HepG2 (cell line): Measurements from ENCODE around the gene TRNP1. TPM values are rescaled to one million over a fixed set of nuclear protein-coding genes. Genes with fewer than 3 reads are reported as not detected.

Experiments
- CHCHD3 ChIP-seq: sonication (generic); formaldehyde crosslinking; IDR thresholded peaks from 2 replicates; pipeline ENCODE4 v1.8.0; 2022; ENCODE audit warnings: mild to moderate bottlenecking, missing genetic modification reagents, moderate library complexity
- HDAC6 ChIP-seq: fragments of 200-600 bp; sonication (generic); IDR thresholded peaks from 2 replicates; pipeline ENCODE4 v1.7.0; 2017; ENCODE audit warnings: mild to moderate bottlenecking, antibody characterized with exemption, low read length, low read depth
- HHEX ChIP-seq: IDR thresholded peaks from 2 replicates; pipeline ENCODE4 v1.6.1; 2016; ENCODE audit warnings: control low read depth
- HMG20A ChIP-seq: IDR thresholded peaks from 2 replicates; pipeline ENCODE4 v1.6.1; 2016; ENCODE audit warnings: borderline replicate concordance
- IRF2 ChIP-seq: IDR thresholded peaks from 2 replicates; pipeline ENCODE4 v1.6.1; 2018; ENCODE audit warnings: missing genetic modification reagents, missing compliant biosample characterization
- KAT7 ChIP-seq: IDR thresholded peaks from 2 replicates; pipeline ENCODE4 v1.6.1; 2018; ENCODE audit warnings: borderline replicate concordance, missing compliant biosample characterization
- MED13 ChIP-seq: sonication (generic); formaldehyde crosslinking; IDR thresholded peaks from 2 replicates; pipeline ENCODE4 v1.5.0; 2020; ENCODE audit warnings: missing genetic modification reagents
- MED8 ChIP-seq: sonication (generic); formaldehyde crosslinking; IDR thresholded peaks from 2 replicates; pipeline ENCODE4 v1.8.1; 2023; ENCODE audit warnings: mild to moderate bottlenecking, missing genetic modification reagents; ENCODE audit not compliant: insufficient replicate concordance
- MTF1 ChIP-seq: sonication (generic); formaldehyde crosslinking; IDR thresholded peaks from 2 replicates; pipeline ENCODE4 v1.5.0; 2020; ENCODE audit warnings: missing genetic modification reagents
- MYNN ChIP-seq: sonication (generic); formaldehyde crosslinking; IDR thresholded peaks from 2 replicates; pipeline ENCODE4 v1.4.0; 2020; ENCODE audit warnings: mild to moderate bottlenecking, low read depth, missing genetic modification reagents
- NBN ChIP-seq: fragments of 450-650 bp; conservative IDR thresholded peaks from 2 replicates; pipeline ENCODE4 v1.6.1; 2017
- POGZ ChIP-seq: sonication (generic); formaldehyde crosslinking; IDR thresholded peaks from 2 replicates; pipeline ENCODE4 v1.4.0; 2020; ENCODE audit warnings: mild to moderate bottlenecking, missing genetic modification reagents
- RAD21 ChIP-seq: fragments of 450-650 bp; formaldehyde crosslinking; IDR thresholded peaks from 2 replicates; pipeline ENCODE4 v1.5.0; 2020; ENCODE audit warnings: mild to moderate bottlenecking
- SMAD1 ChIP-seq: sonication (generic); formaldehyde crosslinking; IDR thresholded peaks from 2 replicates; pipeline ENCODE4 v1.4.0; 2020; ENCODE audit warnings: missing genetic modification reagents, low read depth, mild to moderate bottlenecking, borderline replicate concordance
- SYNCRIP ChIP-seq: fragments of 200-400 bp; formaldehyde crosslinking; IDR thresholded peaks from 2 replicates; pipeline ENCODE4 v1.6.1; 2018; ENCODE audit warnings: mild to moderate bottlenecking, low read depth, low read length; ENCODE audit not compliant: insufficient read depth
- ZBTB2 ChIP-seq: sonication (generic); formaldehyde crosslinking; IDR thresholded peaks from 2 replicates; pipeline ENCODE4 v1.8.0; 2022; ENCODE audit warnings: low read depth, missing genetic modification reagents
- ZBTB38 ChIP-seq: sonication (generic); formaldehyde crosslinking; IDR thresholded peaks from 2 replicates; pipeline ENCODE4 v1.5.1; 2020; ENCODE audit warnings: mild to moderate bottlenecking, missing genetic modification reagents
- ZFP90 ChIP-seq: sonication (generic); formaldehyde crosslinking; IDR thresholded peaks from 2 replicates; pipeline ENCODE4 v1.8.0; 2022; ENCODE audit warnings: missing genetic modification reagents, mild to moderate bottlenecking, inconsistent platforms, borderline replicate concordance
- ZNF20 ChIP-seq: sonication (generic); formaldehyde crosslinking; IDR thresholded peaks from 2 replicates; pipeline ENCODE4 v1.4.0; 2020; ENCODE audit warnings: mild to moderate bottlenecking, moderate library complexity, missing genetic modification reagents
- ZNF251 ChIP-seq: sonication (generic); formaldehyde crosslinking; IDR thresholded peaks from 2 replicates; pipeline ENCODE4 v1.9.0; 2021; ENCODE audit warnings: mild to moderate bottlenecking, missing genetic modification reagents
- ZNF256 ChIP-seq: sonication (generic); formaldehyde crosslinking; conservative IDR thresholded peaks from 2 replicates; pipeline ENCODE4 v1.4.0; 2020; ENCODE audit warnings: missing genetic modification reagents
- ZNF501 ChIP-seq: sonication (generic); formaldehyde crosslinking; IDR thresholded peaks from 2 replicates; pipeline ENCODE4 v1.5.1; 2020; ENCODE audit warnings: mild to moderate bottlenecking, moderate library complexity, missing genetic modification reagents
- ZNF772 ChIP-seq: sonication (generic); formaldehyde crosslinking; IDR thresholded peaks from 2 replicates; pipeline ENCODE4 v1.5.0; 2020; ENCODE audit warnings: mild to moderate bottlenecking, missing genetic modification reagents
- ZSCAN25 ChIP-seq: sonication (generic); formaldehyde crosslinking; IDR thresholded peaks from 2 replicates; pipeline ENCODE4 v1.8.0; 2022; ENCODE audit warnings: mild to moderate bottlenecking, missing genetic modification reagents
- polyA plus RNA-seq, 8 experiments: library from polyadenylated mRNA; depleted of rRNA in 3 of 8; stranded (reverse) in 7 of 8; unstranded in 1 of 8; fragments of >200 nt; fragmentation: Illumina TruSeq in 4 of 8; extraction: Trizol in 4 of 8; gene quantifications; 2 replicates each; pipeline versions ENCODE4 v1.2.1 to v1.2.3, GENCODE V29; 2011 to 2016; ENCODE audit warnings: low read depth in 4 of 8, missing spikeins in 1 of 8, mixed read lengths in 1 of 8; ENCODE audit not compliant: insufficient read depth in 1 of 8
- total RNA-seq, 5 experiments: library from RNA; depleted of rRNA; stranded (reverse); fragments of >200 nt; fragmentation: Illumina TruSeq; extraction: Trizol; gene quantifications; 2 replicates each; pipeline ENCODE4 v1.2.3, GENCODE V29; 2016; ENCODE audit warnings: low read depth in 1 of 5
- TF ChIP-seq, protein P1 (sequence below): sonication (generic); formaldehyde crosslinking; IDR thresholded peaks from 2 replicates; pipeline ENCODE4 v1.4.0; 2020; ENCODE audit warnings: missing genetic modification reagents, low read depth, mild to moderate bottlenecking, borderline replicate concordance
- TF ChIP-seq, protein P2 (sequence below): sonication (generic); formaldehyde crosslinking; conservative IDR thresholded peaks from 2 replicates; pipeline ENCODE4 v1.5.0; 2020; ENCODE audit warnings: missing genetic modification reagents

The TRNP1 gene
- total and polyA plus RNA-seq, 2 of the 13 experiments (the other 11 are each of a cell fraction or from before 2014, with no cell fraction given) = 42.0 to 158 TPM

GRCh38 chr1:26993237-26994019 is at the start of gene TRNP1 (continued):
- TF ChIP-seq, protein P1, sequence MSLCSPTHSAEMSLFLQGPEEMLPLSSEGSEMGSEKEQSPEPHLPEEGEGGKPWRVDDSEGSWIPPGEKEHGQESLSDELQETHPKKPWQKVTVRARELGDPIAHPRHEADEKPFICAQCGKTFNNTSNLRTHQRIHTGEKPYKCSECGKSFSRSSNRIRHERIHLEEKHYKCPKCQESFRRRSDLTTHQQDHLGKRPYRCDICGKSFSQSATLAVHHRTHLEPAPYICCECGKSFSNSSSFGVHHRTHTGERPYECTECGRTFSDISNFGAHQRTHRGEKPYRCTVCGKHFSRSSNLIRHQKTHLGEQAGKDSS (CRISPR knock-in tag) = peak; percentile 100
- TF ChIP-seq ZBTB38 (peak; percentile 39; the same call in 1 of the 2 replicates), MED8 (peak; percentile 70), ZNF256 (no peak; the same call in 1 of the 2 replicates), RAD21 (CRISPR knock-in tag) (peak; percentile 68), NBN (no peak), CHCHD3 (CRISPR knock-in tag) (no peak), SMAD1 (CRISPR knock-in tag) (0 out of 2 replicates have a peak, but pooled peaks have one; percentile 72), ZNF251 (CRISPR knock-in tag) (no peak), KAT7 (CRISPR knock-in tag) (peak; percentile 49; the same call in 1 of the 2 replicates), ZNF501 (CRISPR knock-in tag) (peak; percentile 76), ZSCAN25 (CRISPR knock-in tag) (peak; percentile 58; the same call in 1 of the 2 replicates), MTF1 (CRISPR knock-in tag) (0 out of 2 replicates have a peak, but pooled peaks have one; percentile 58), ZFP90 (CRISPR knock-in tag) (no peak; the same call in 1 of the 2 replicates), SYNCRIP (no peak), ZBTB2 (CRISPR knock-in tag) (peak; percentile 91), IRF2 (CRISPR knock-in tag) (peak; percentile 78), HDAC6 (no peak), POGZ (CRISPR knock-in tag) (peak; percentile 30; the same call in 1 of the 2 replicates), ZNF20 (no peak), MED13 (peak; percentile 94), HHEX (CRISPR knock-in tag) (no peak), MYNN (CRISPR knock-in tag) (no peak), ZNF772 (peak; percentile 82), HMG20A (CRISPR knock-in tag) (peak; percentile 67; the same call in 1 of the 2 replicates)
- TF ChIP-seq, protein P2, sequence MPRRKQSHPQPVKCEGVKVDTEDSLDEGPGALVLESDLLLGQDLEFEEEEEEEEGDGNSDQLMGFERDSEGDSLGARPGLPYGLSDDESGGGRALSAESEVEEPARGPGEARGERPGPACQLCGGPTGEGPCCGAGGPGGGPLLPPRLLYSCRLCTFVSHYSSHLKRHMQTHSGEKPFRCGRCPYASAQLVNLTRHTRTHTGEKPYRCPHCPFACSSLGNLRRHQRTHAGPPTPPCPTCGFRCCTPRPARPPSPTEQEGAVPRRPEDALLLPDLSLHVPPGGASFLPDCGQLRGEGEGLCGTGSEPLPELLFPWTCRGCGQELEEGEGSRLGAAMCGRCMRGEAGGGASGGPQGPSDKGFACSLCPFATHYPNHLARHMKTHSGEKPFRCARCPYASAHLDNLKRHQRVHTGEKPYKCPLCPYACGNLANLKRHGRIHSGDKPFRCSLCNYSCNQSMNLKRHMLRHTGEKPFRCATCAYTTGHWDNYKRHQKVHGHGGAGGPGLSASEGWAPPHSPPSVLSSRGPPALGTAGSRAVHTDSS (CRISPR knock-in tag) = peak; percentile 73; the same call in 1 of the 2 replicates
